HG02623 (cell line): ENCODE data around the gene ALKBH5.

Experiments
- ATAC-seq: cut with Tn5 transposase; IDR thresholded peaks from one replicate; pipeline ENCODE4 v1.9.1; 2021; ENCODE audit warnings: moderate library complexity; ENCODE audit not compliant: unreplicated experiment

Gene ALKBH5

DNA sequence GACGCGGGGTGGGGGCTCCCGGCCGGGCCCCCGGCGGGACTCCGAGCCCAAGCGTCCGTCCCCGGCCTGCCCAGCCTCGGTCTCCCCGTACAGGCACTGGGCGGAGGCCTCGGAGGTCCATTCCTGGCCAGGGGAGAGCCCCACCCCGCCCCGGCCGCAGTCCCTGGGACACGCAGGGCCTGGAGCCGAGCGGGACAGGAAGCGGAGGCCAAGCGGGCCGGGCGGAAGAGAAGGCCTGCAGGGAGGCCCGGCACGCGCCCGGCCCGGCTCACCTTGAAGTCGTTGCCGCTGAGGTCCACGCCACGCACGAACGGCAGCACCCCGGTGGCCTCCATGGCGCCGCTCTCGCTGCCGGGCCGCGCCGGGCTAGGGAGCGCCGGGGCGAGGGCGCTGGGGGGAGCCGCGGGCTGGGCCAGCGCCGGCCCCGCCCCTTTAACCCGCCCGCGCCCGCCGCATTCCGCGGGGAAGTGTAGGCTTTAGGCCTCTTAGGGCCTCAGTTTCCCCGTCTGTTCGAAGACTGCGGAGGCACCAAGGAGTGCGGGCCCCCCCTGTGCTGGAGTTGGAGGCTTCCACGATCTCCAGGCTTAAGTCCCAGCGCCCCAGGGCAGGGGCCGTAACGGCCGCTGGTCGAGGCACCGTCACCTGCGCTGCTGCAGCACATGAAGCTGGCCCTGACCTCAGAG is 74.9 kb downstream of the ALKBH5 start, which contains the start of gene FLII:
FLII (minus strand) TSS at position 383 of the 683 bp plus-strand sequence; CDS start at position 335, 48 bp downstream.
- no peak for ATAC-seq
